Neural progenitor cell (in vitro differentiated cells): ENCODE measurements around the gene PLEKHF1. TPM values are rescaled to one million over a fixed set of nuclear protein-coding genes. Genes with fewer than 3 reads are reported as not detected.

Source experiments
- DNase-seq: peaks from one replicate; pipeline ENCODE4 v3.0.0-alpha.2; 2016; ENCODE audit warnings: low spot score
- H2AFZ ChIP-seq: fragments of 200-600 bp; sonication (generic); replicated peaks from 2 replicates; pipeline ENCODE4 v1.6.1; 2016; ENCODE audit warnings: antibody characterized with exemption
- H3F3A ChIP-seq: fragments of 200-600 bp; sonication (generic); 2 replicates; pipeline ENCODE4 v1.6.1; 2016; ENCODE audit warnings: antibody characterized with exemption, low read depth
- H3K27ac ChIP-seq: fragments of 200-600 bp; sonication (generic); 2 replicates; pipeline ENCODE4 v1.5.1; 2016; ENCODE audit warnings: mild to moderate bottlenecking
- H3K27me3 ChIP-seq: fragments of 200-600 bp; sonication (generic); 2 replicates; pipeline ENCODE4 v1.6.1; 2016; ENCODE audit warnings: mild to moderate bottlenecking, moderate library complexity
- H3K36me3 ChIP-seq: fragments of 200-600 bp; sonication (generic); 2 replicates; pipeline ENCODE4 v1.5.1; 2016
- H3K4me1 ChIP-seq: fragments of 200-600 bp; sonication (generic); 2 replicates; pipeline ENCODE4 v1.6.1; 2016; ENCODE audit warnings: mixed run types
- H3K4me2 ChIP-seq: fragments of 200-600 bp; sonication (generic); 2 replicates; pipeline ENCODE4 v1.6.1; 2016
- H3K4me3 ChIP-seq: fragments of 200-600 bp; sonication (generic); 2 replicates; pipeline ENCODE4 v1.5.1; 2016
- H3K79me2 ChIP-seq: fragments of 200-600 bp; sonication (generic); 2 replicates; pipeline ENCODE4 v1.6.1; 2016; ENCODE audit warnings: low read depth
- H3K9ac ChIP-seq: fragments of 200-600 bp; sonication (generic); 2 replicates; pipeline ENCODE4 v1.6.1; 2016
- H3K9me3 ChIP-seq: fragments of 200-600 bp; sonication (generic); 2 replicates; pipeline ENCODE4 v1.5.1; 2016; ENCODE audit warnings: low read depth
- H4K20me1 ChIP-seq: fragments of 200-600 bp; sonication (generic); 2 replicates; pipeline ENCODE4 v1.6.1; 2016; ENCODE audit warnings: low read depth
- H3K27ac Mint-ChIP-seq: 3 replicates; pipeline ENCODE4 v1.8.0; 2021; ENCODE audit warnings: mixed read lengths
- H3K27me3 Mint-ChIP-seq: 2 replicates; pipeline ENCODE4 v1.8.0; 2022; ENCODE audit warnings: low read depth, mild to moderate bottlenecking, inconsistent platforms, moderate library complexity, mixed read lengths; ENCODE audit not compliant: insufficient read depth
- H3K36me3 Mint-ChIP-seq: 3 replicates; pipeline ENCODE4 v1.8.0; 2021; ENCODE audit warnings: mixed read lengths
- H3K4me1 Mint-ChIP-seq: 3 replicates; pipeline ENCODE4 v1.8.0; 2021; ENCODE audit warnings: mixed read lengths
- H3K4me3 Mint-ChIP-seq: 3 replicates; pipeline ENCODE4 v1.8.0; 2021; ENCODE audit warnings: mild to moderate bottlenecking, moderate library complexity, mixed read lengths
- H3K9me3 Mint-ChIP-seq: 3 replicates; pipeline ENCODE4 v1.8.0; 2020; ENCODE audit warnings: mixed read lengths
- EZH2 ChIP-seq: fragments of 200-600 bp; sonication (generic); IDR thresholded peaks from 2 replicates; pipeline ENCODE4 v1.6.1; 2017; ENCODE audit warnings: antibody characterized with exemption, mild to moderate bottlenecking, moderate library complexity
- EZH2phosphoT487 ChIP-seq: fragments of 200-600 bp; sonication (generic); IDR thresholded peaks from 2 replicates; pipeline ENCODE4 v1.6.1; 2017; ENCODE audit warnings: antibody characterized with exemption
- total RNA-seq: library from RNA; depleted of rRNA; stranded (reverse); fragments of >200 nt; gene quantifications from 2 replicates; pipeline ENCODE4 v1.2.3, GENCODE V29; 2015; ENCODE audit warnings: low replicate concordance
- TF ChIP-seq, protein P1 (sequence below): fragments of 200-600 bp; sonication (generic); IDR thresholded peaks from 2 replicates; pipeline ENCODE4 v1.5.1; 2017; ENCODE audit warnings: antibody characterized with exemption, mild to moderate bottlenecking

Gene PLEKHF1
- total RNA-seq, 1 donor from 2014 or later: 1.2 TPM

DNA sequence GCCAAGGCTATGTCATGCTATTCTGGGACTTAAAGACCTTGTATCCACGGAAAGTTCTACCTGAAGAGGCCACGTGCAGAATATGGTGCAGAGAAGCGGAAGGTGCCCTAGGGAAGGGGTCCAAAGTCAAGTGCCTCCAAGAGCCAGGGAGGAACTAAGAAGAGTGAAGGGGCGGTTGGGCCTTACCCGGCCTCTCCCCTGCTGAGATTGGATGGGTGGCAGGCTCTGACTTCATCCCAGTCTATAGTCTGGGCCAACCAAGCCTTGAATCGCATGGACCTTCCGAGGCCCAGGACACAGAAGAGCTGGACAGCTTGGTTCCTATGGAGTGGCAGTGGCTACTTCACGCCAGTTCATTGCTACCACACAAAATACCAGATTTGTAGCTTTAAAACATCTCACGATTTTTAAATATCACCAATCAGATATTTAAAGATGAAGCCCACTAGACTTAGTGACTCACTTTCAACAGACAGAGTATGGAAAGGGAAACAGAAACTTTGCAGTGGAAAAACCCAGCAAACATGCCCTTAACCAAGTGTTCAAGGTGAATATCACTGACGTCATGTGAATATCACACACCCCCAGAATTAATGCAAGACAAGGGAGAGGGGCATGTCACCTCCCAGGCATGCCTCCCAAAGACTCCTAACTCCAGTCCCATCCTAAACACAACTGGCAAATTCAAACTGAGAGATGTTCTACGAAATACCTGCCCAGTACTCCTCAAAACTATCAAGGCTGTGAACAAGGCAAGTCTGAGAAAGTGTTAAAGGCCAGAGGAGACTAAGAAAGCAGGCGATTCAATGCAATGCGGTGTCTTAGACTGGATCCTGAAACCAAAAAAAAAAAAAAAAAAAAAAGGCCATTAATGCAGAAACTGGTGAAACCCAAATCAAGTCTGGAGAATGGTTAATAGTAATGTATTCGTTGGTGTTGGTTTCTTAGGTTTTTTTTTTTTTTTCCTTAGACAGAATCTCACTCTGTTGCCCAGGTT, 39.6 kb downstream of the PLEKHF1 start:
- Histone ChIP-seq H3K9me3 (no peaks in the 10 kb centered on the region), H3K27me3 (no peaks in the 10 kb centered on the region), H4K20me1 (no peaks in the 10 kb centered on the region), H3F3A (no peaks in the 10 kb centered on the region), H3K4me1 (peaks cover 5% of the 10 kb centered on the region), H3K4me3 (no peak overlapping the region), H3K79me2 (no peaks in the 10 kb centered on the region), H3K27ac (no peak overlapping the region), H3K4me2 (no peak overlapping the region), H2AFZ (no peak overlapping the region), H3K36me3 (no peaks in the 10 kb centered on the region), H3K9ac (no peak overlapping the region)
- no peaks in the 10 kb centered on the region for H3K4me1 Mint-ChIP-seq
- TF ChIP-seq EZH2phosphoT487: no peak
- no peak for TF ChIP-seq EZH2
- TF ChIP-seq, protein P1, sequence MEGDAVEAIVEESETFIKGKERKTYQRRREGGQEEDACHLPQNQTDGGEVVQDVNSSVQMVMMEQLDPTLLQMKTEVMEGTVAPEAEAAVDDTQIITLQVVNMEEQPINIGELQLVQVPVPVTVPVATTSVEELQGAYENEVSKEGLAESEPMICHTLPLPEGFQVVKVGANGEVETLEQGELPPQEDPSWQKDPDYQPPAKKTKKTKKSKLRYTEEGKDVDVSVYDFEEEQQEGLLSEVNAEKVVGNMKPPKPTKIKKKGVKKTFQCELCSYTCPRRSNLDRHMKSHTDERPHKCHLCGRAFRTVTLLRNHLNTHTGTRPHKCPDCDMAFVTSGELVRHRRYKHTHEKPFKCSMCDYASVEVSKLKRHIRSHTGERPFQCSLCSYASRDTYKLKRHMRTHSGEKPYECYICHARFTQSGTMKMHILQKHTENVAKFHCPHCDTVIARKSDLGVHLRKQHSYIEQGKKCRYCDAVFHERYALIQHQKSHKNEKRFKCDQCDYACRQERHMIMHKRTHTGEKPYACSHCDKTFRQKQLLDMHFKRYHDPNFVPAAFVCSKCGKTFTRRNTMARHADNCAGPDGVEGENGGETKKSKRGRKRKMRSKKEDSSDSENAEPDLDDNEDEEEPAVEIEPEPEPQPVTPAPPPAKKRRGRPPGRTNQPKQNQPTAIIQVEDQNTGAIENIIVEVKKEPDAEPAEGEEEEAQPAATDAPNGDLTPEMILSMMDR: no peak
- peaks cover 2% of the 10 kb centered on the region for H3K36me3 Mint-ChIP-seq
- H3K27me3 Mint-ChIP-seq: no peaks in the 10 kb centered on the region
- H3K4me3 Mint-ChIP-seq: no peak overlapping the region
- no peak for DNase-seq
- H3K9me3 Mint-ChIP-seq: no peaks in the 10 kb centered on the region
- no peak overlapping the region for H3K27ac Mint-ChIP-seq

DNA sequence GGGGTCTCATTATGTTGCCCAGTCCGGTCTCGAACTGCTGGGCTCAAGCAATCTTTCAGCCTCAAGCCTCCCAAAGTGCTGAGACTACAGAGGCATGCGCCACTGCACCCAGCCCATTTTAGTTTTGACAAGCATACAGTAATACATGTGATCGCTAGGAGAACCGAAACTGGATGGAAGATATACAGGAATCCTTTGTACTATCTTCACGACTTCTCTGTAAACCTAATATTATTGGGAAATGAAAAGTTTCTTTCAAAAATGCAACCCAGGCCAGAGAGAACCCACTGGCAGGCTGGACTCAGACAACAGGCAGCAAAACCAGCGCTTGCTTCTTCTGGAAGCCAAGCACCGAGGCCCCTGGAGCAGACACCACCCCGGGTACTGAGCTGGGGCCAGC, 40.4 kb downstream of the PLEKHF1 start:
- no peaks in the 10 kb centered on the region for H3K79me2 ChIP-seq
- H3K4me1 ChIP-seq: no peaks in the 10 kb centered on the region
- no peak overlapping the region for H3K4me3 ChIP-seq
- no peaks in the 10 kb centered on the region for H3F3A ChIP-seq
- H3K27ac ChIP-seq: no peak overlapping the region
- peaks cover 2% of the 10 kb centered on the region for H3K36me3 Mint-ChIP-seq
- TF ChIP-seq, protein P1: no peak
- TF ChIP-seq EZH2: no peak
- TF ChIP-seq EZH2phosphoT487: no peak
- H2AFZ ChIP-seq: no peak overlapping the region
- no peaks in the 10 kb centered on the region for H3K27me3 ChIP-seq
- no peaks in the 10 kb centered on the region for H3K4me1 Mint-ChIP-seq
- H3K27me3 Mint-ChIP-seq: no peaks in the 10 kb centered on the region
- H3K27ac Mint-ChIP-seq: no peak overlapping the region
- H3K4me3 Mint-ChIP-seq: no peak overlapping the region
- no peak overlapping the region for H3K4me2 ChIP-seq
- H3K9me3 ChIP-seq: no peaks in the 10 kb centered on the region
- H3K36me3 ChIP-seq: no peaks in the 10 kb centered on the region
- no peaks in the 10 kb centered on the region for H4K20me1 ChIP-seq
- peak overlapping the region; percentile 7 for H3K9ac ChIP-seq
- no peaks in the 10 kb centered on the region for H3K9me3 Mint-ChIP-seq
- no peak for DNase-seq

DNA sequence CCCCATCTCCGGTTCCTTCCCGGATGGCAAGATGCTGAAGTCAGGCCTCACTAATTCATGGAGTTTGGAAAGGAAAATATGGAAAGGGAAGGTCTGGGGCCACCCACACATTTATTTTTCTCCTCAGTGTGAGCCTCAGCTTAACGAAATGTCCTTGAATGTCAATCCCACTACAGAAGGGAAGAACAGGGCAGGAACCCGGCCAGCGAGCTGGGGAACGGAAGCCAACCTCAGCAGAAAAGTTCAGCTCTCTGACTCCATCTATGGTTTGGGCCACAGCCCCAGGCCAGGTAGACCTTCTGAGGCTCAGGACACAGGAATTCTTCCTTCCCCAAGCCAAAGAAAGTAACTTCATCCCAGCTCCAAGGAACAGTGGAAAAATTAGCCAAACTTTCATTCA, 41.4 kb downstream of the PLEKHF1 start:
- Histone ChIP-seq H3K4me2 (no peak overlapping the region), H3K36me3 (no peaks in the 10 kb centered on the region)
- H3K9me3 Mint-ChIP-seq: no peaks in the 10 kb centered on the region

More for the DNA sequence above, 41.4 kb downstream of the PLEKHF1 start:
- Mint-ChIP-seq H3K27me3 (no peaks in the 10 kb centered on the region), H3K27ac (no peak overlapping the region), H3K36me3 (peaks cover 2% of the 10 kb centered on the region), H3K4me3 (no peak overlapping the region), H3K4me1 (no peaks in the 10 kb centered on the region)
- H4K20me1 ChIP-seq: no peaks in the 10 kb centered on the region
- H2AFZ ChIP-seq: no peak overlapping the region
- H3K9ac ChIP-seq: peak overlapping the region; percentile 7
- H3K9me3 ChIP-seq: no peaks in the 10 kb centered on the region
- no peaks in the 10 kb centered on the region for H3F3A ChIP-seq
- no peak overlapping the region for H3K27ac ChIP-seq
- DNase-seq: no peak
- no peaks in the 10 kb centered on the region for H3K27me3 ChIP-seq
- no peaks in the 10 kb centered on the region for H3K79me2 ChIP-seq
- TF ChIP-seq EZH2phosphoT487: no peak
- TF ChIP-seq, protein P1: no peak
- no peak for TF ChIP-seq EZH2
- H3K4me1 ChIP-seq: no peaks in the 10 kb centered on the region
- H3K4me3 ChIP-seq: no peak overlapping the region
